HUDEP-2 (cell line): ENCODE results near the gene RDX.
A peak's percentile ranks its signal among the peaks of the same experiment; 100 is the strongest.

Experiments
- DNase-seq, 76 experiments: peaks; one replicate each; lab custom pipeline; 2025; ENCODE audit not compliant: unreplicated experiment in 76 of 76; lab: John Stamatoyannopoulos, UW

Gene RDX

GRCh38 chr11:110176366-110177085 lies 119.9 kb downstream of the RDX start:
- DNase-seq, result no peak

GRCh38 chr11:110174645-110175310 lies 121.6 kb downstream of the RDX start:
- no peak for DNase-seq

GRCh38 chr11:110173811-110174644 lies 122.4 kb downstream of the RDX start:
- DNase-seq, result peak in 37 of 76 experiments; percentile 0 to 59 (median 17)

- no peak for DNase-seq
Measured at GRCh38 chr11:110172468-110173065, 123.8 kb downstream of the RDX start.

- no peak for DNase-seq
Measured at GRCh38 chr11:110169738-110170137, 126.7 kb downstream of the RDX start.

- no peak for DNase-seq
Measured at GRCh38 chr11:110168033-110168803, 128.2 kb downstream of the RDX start.

- DNase-seq, result no peak
Measured at GRCh38 chr11:110165039-110165925, 131.1 kb downstream of the RDX start.

GRCh38 chr11:110162216-110162615 lies 134.2 kb downstream of the RDX start:
- DNase-seq, result no peak

GRCh38 chr11:110161061-110161460 lies 135.4 kb downstream of the RDX start:
- no peak for DNase-seq

- DNase-seq, result no peak
Measured at GRCh38 chr11:110160437-110160836, 136.0 kb downstream of the RDX start.

- no peak for DNase-seq
Measured at GRCh38 chr11:110160016-110160415, 136.4 kb downstream of the RDX start.

GRCh38 chr11:110159476-110159875 lies 136.9 kb downstream of the RDX start:
- no peak for DNase-seq

- peak in 3 of 76 experiments; percentile 7 to 27 (median 23) for DNase-seq
Measured at GRCh38 chr11:110158317-110159200, 137.9 kb downstream of the RDX start.

- no peak for DNase-seq
Measured at GRCh38 chr11:110156503-110156902, 139.9 kb downstream of the RDX start.

GRCh38 chr11:110153474-110153873 lies 142.9 kb downstream of the RDX start:
- DNase-seq, result no peak

GRCh38 chr11:110152199-110152598 lies 144.2 kb downstream of the RDX start:
- DNase-seq, result no peak

GRCh38 chr11:110148775-110149744 lies 147.4 kb downstream of the RDX start:
- no peak for DNase-seq
